SK-N-SH treated with all-trans-retinoic acid at 6 μM for 48 hours (cell line): ENCODE data around the gene PPFIBP1.

Experiments
- ATAC-seq: fragments of 200-7000 bp; cut with Tn5 transposase; 3 replicates; pipeline ENCODE4 v1.9.1; 2020; ENCODE audit warnings: mild to moderate bottlenecking, moderate library complexity
- BACH2 ChIP-seq: fragments of 250-450 bp; sonication (Bioruptor Pico); IDR thresholded peaks from 2 replicates; pipeline ENCODE4 v1.9.0; 2021; ENCODE audit warnings: mild to moderate bottlenecking, borderline replicate concordance
- CSDC2 ChIP-seq: fragments of 250-450 bp; sonication (Bioruptor Pico); IDR thresholded peaks from 2 replicates; pipeline ENCODE4 v1.5.0; 2020; ENCODE audit warnings: mild to moderate bottlenecking, moderate library complexity
- CSRNP3 ChIP-seq: fragments of 250-450 bp; sonication (Bioruptor Pico); IDR thresholded peaks from 2 replicates; pipeline ENCODE4 v1.5.1; 2021; ENCODE audit warnings: mild to moderate bottlenecking, moderate library complexity
- ESRRG ChIP-seq: fragments of 250-450 bp; sonication (Bioruptor Pico); IDR thresholded peaks from 2 replicates; pipeline ENCODE4 v1.6.1; 2021; ENCODE audit warnings: mild to moderate bottlenecking
- ISL1 ChIP-seq: fragments of 250-450 bp; sonication (Bioruptor Pico); IDR thresholded peaks from 2 replicates; pipeline ENCODE4 v2.1.2; 2022; ENCODE audit warnings: mild to moderate bottlenecking, moderate library complexity
- OSR1 ChIP-seq: fragments of 250-450 bp; sonication (Bioruptor Pico); IDR thresholded peaks from 2 replicates; pipeline ENCODE4 v1.8.0; 2022; ENCODE audit warnings: moderate library complexity, mild to moderate bottlenecking, inconsistent platforms
- PATZ1 ChIP-seq: fragments of 250-450 bp; sonication (Bioruptor Pico); IDR thresholded peaks from 2 replicates; pipeline ENCODE4 v1.8.0; 2020; ENCODE audit warnings: mild to moderate bottlenecking, moderate library complexity, borderline replicate concordance
- POU6F1 ChIP-seq: fragments of 250-450 bp; sonication (Bioruptor Pico); IDR thresholded peaks from 2 replicates; pipeline ENCODE4 v1.8.0; 2021; ENCODE audit warnings: low read depth, mild to moderate bottlenecking, moderate library complexity, borderline replicate concordance
- PPARA ChIP-seq: fragments of 250-450 bp; sonication (Bioruptor Pico); IDR thresholded peaks from 2 replicates; pipeline ENCODE4 v1.5.0; 2020; ENCODE audit warnings: mild to moderate bottlenecking, borderline replicate concordance
- RARB ChIP-seq: fragments of 250-450 bp; sonication (Bioruptor Pico); IDR thresholded peaks from 2 replicates; pipeline ENCODE4 v1.8.0; 2021; ENCODE audit warnings: mild to moderate bottlenecking, moderate library complexity
- TCF4 ChIP-seq: fragments of 250-450 bp; sonication (Bioruptor Pico); IDR thresholded peaks from 2 replicates; pipeline ENCODE4 v1.8.0; 2021; ENCODE audit warnings: mild to moderate bottlenecking, moderate library complexity, borderline replicate concordance
- ZC3H10 ChIP-seq: fragments of 250-450 bp; sonication (Bioruptor Pico); IDR thresholded peaks from 2 replicates; pipeline ENCODE4 v1.5.1; 2021; ENCODE audit warnings: mild to moderate bottlenecking, moderate library complexity
- ZFP3 ChIP-seq: fragments of 250-450 bp; sonication (Bioruptor Pico); IDR thresholded peaks from 2 replicates; pipeline ENCODE4 v1.5.0; 2020; ENCODE audit warnings: mild to moderate bottlenecking, moderate library complexity
- ZFP30 ChIP-seq: fragments of 450-650 bp; formaldehyde crosslinking; IDR thresholded peaks from 2 replicates; pipeline ENCODE4 v1.5.0; 2022; ENCODE audit warnings: mild to moderate bottlenecking, moderate library complexity
- ZNF565 ChIP-seq: fragments of 450-650 bp; formaldehyde crosslinking; conservative IDR thresholded peaks from 2 replicates; pipeline ENCODE4 v1.5.0; 2020; ENCODE audit warnings: low read depth, mild to moderate bottlenecking, moderate library complexity
- ZNF70 ChIP-seq: fragments of 450-650 bp; formaldehyde crosslinking; IDR thresholded peaks from 2 replicates; pipeline ENCODE4 v1.5.0; 2020; ENCODE audit warnings: mild to moderate bottlenecking, moderate library complexity
- ZNF8 ChIP-seq: fragments of 450-650 bp; formaldehyde crosslinking; IDR thresholded peaks from 2 replicates; pipeline ENCODE4 v1.5.0; 2020; ENCODE audit warnings: mild to moderate bottlenecking, moderate library complexity
- TF ChIP-seq, protein P1 (sequence below): fragments of 250-450 bp; sonication (Bioruptor Pico); IDR thresholded peaks from 2 replicates; pipeline ENCODE4 v1.5.0; 2020; ENCODE audit warnings: mild to moderate bottlenecking, moderate library complexity
- TF ChIP-seq, protein P2 (sequence below): fragments of 250-450 bp; sonication (Bioruptor Pico); IDR thresholded peaks from 2 replicates; pipeline ENCODE4 v1.5.1; 2020; ENCODE audit warnings: low read depth, mild to moderate bottlenecking, moderate library complexity

Gene PPFIBP1

DNA sequence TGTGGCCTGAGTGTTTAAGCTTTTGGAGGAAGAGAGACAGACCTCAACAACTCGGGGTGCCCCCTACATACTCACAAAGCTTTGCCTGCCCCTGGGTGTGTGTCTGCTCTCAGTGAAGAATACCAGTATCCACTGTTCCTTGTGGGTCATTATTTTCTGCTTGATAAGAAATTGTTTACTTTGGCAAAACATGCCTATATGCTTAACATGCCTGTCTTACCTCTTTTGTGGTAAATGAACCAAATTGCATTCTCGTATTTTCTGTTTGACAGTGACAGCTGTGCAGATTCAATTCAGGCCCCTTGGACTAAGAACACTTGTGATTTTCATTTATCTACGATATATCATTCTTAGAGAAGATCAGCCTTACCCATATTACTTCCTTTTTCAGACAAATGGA lies 121.7 kb downstream of the PPFIBP1 start:
- TF ChIP-seq ZNF70 (CRISPR knock-in tag) (no peak), ISL1 (peak; percentile 81)
- TF ChIP-seq, protein P1, sequence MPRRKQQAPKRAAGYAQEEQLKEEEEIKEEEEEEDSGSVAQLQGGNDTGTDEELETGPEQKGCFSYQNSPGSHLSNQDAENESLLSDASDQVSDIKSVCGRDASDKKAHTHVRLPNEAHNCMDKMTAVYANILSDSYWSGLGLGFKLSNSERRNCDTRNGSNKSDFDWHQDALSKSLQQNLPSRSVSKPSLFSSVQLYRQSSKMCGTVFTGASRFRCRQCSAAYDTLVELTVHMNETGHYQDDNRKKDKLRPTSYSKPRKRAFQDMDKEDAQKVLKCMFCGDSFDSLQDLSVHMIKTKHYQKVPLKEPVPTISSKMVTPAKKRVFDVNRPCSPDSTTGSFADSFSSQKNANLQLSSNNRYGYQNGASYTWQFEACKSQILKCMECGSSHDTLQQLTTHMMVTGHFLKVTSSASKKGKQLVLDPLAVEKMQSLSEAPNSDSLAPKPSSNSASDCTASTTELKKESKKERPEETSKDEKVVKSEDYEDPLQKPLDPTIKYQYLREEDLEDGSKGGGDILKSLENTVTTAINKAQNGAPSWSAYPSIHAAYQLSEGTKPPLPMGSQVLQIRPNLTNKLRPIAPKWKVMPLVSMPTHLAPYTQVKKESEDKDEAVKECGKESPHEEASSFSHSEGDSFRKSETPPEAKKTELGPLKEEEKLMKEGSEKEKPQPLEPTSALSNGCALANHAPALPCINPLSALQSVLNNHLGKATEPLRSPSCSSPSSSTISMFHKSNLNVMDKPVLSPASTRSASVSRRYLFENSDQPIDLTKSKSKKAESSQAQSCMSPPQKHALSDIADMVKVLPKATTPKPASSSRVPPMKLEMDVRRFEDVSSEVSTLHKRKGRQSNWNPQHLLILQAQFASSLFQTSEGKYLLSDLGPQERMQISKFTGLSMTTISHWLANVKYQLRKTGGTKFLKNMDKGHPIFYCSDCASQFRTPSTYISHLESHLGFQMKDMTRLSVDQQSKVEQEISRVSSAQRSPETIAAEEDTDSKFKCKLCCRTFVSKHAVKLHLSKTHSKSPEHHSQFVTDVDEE (CRISPR knock-in tag): 0 out of 2 replicates have a peak, but pooled peaks have one; percentile 47
- ATAC-seq: peak; percentile 24; the same call in 2 of the 3 replicates

- TF ChIP-seq ZNF565 (CRISPR knock-in tag) (no peak), ZNF8 (CRISPR knock-in tag) (no peak), OSR1 (CRISPR knock-in tag) (no peak), CSRNP3 (no peak), POU6F1 (CRISPR knock-in tag) (no peak), PATZ1 (CRISPR knock-in tag) (no peak), ZFP3 (CRISPR knock-in tag) (no peak), BACH2 (CRISPR knock-in tag) (no peak), PPARA (no peak), ESRRG (CRISPR knock-in tag) (no peak), ZC3H10 (CRISPR knock-in tag) (no peak), ISL1 (no peak), CSDC2 (CRISPR knock-in tag) (no peak), TCF4 (CRISPR knock-in tag) (no peak), ZFP30 (CRISPR knock-in tag) (no peak)
Observed at GRCh38 chr12:27646149-27646548, 122.1 kb downstream of the PPFIBP1 start.

GRCh38 chr12:27650011-27650410 lies 126.0 kb downstream of the PPFIBP1 start:
- TF ChIP-seq ISL1 (no peak), ESRRG (CRISPR knock-in tag) (no peak), CSDC2 (CRISPR knock-in tag) (no peak)
- TF ChIP-seq, protein P2, sequence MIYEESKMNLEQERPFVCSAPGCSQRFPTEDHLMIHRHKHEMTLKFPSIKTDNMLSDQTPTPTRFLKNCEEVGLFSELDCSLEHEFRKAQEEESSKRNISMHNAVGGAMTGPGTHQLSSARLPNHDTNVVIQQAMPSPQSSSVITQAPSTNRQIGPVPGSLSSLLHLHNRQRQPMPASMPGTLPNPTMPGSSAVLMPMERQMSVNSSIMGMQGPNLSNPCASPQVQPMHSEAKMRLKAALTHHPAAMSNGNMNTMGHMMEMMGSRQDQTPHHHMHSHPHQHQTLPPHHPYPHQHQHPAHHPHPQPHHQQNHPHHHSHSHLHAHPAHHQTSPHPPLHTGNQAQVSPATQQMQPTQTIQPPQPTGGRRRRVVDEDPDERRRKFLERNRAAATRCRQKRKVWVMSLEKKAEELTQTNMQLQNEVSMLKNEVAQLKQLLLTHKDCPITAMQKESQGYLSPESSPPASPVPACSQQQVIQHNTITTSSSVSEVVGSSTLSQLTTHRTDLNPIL (CRISPR knock-in tag): no peak
- TF ChIP-seq, all 23 proteins: peak for 0
- ATAC-seq: no peak

More at GRCh38 chr12:27646149-27646548, 122.1 kb downstream of the PPFIBP1 start:
- ATAC-seq: no peak

DNA sequence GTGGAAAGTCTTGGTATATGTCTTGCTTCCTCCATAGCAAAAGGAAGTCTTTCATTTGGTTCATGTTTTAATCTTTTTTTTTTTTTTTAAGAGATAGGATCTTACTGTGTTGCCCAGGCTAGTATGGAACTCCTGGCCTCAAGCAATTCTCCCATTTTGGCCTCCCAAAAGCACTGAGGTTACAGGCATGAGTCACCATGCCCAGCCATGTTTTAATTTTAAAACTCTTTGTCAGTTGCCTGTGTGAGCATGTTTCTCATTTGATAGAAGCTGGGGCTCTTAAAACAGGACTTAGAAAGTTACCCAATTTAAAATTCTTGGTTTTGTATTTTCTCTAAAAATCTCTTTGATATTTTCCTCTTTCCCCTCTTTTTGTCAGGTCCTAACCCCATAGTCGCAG lies 127.2 kb downstream of the PPFIBP1 start:
- ATAC-seq: peak; percentile 23; the same call in 2 of the 3 replicates
- TF ChIP-seq RARB (CRISPR knock-in tag): no peak
- TF ChIP-seq, protein P1 (CRISPR knock-in tag): no peak
- TF ChIP-seq PPARA: no peak
